Right atrium auricular region (tissue), 2 donors: ENCODE measurements around the gene TMEM178B. TPM values are rescaled to one million over a fixed set of nuclear protein-coding genes. Genes with fewer than 3 reads are reported as not detected.

ENCODE experiments used
- DNase-seq: peaks from one replicate; pipeline ENCODE4 v3.0.0-alpha.2; 2019; ENCODE audit warnings: low spot score
- H3K27ac ChIP-seq, 2 donors: fragments of 200-600 bp; sonication (generic); 1 replicate in 1 of 2; 2 replicates in 1 of 2; pipeline ENCODE4 v1.5.1; 2016 to 2019
- H3K27me3 ChIP-seq, 2 donors: fragments of 200-600 bp; sonication (generic); one replicate each; pipeline versions ENCODE4 v1.5.1 to v1.6.0; 2017 to 2019
- H3K36me3 ChIP-seq: fragments of 200-600 bp; sonication (generic); one replicate; pipeline ENCODE4 v1.5.1; 2016
- H3K4me1 ChIP-seq, 2 donors: fragments of 200-600 bp; sonication (generic); one replicate each; pipeline versions ENCODE4 v1.5.1 to v1.6.0; 2017 to 2019
- H3K4me3 ChIP-seq, 2 donors: fragments of 200-600 bp; sonication (generic); 1 replicate in 1 of 2; 2 replicates in 1 of 2; pipeline ENCODE4 v1.5.1; 2017 to 2019; ENCODE audit warnings: mild to moderate bottlenecking in 1 of 2, moderate library complexity in 1 of 2
- H3K9me3 ChIP-seq, 2 donors: fragments of 200-600 bp; sonication (generic); one replicate each; pipeline ENCODE4 v1.5.1; 2019
- CTCF ChIP-seq, 2 donors: fragments of 200-600 bp; sonication (generic); IDR thresholded peaks; one replicate each; pipeline ENCODE4 v1.5.1; 2019; ENCODE audit warnings: antibody characterized with exemption in 2 of 2
- total RNA-seq, 2 donors: library from RNA; depleted of rRNA; stranded (reverse); fragments of >200 nt; gene quantifications; one replicate each; pipeline ENCODE4 v1.1.0, GENCODE V29; 2016

The TMEM178B gene
- total RNA-seq, 2 donors from 2014 or later, result 15.8 to 48.7 TPM

GRCh38 chr7:141201145-141201885 lies 127.5 kb downstream of the TMEM178B start:
- Histone ChIP-seq H3K27ac (no peak overlapping the region), H3K27me3 (no peaks in the 10 kb centered on the region), H3K4me1 (no peaks in the 10 kb centered on the region), H3K9me3 (no peaks in the 10 kb centered on the region), H3K36me3 (no peaks in the 10 kb centered on the region), H3K4me3 (no peak overlapping the region)
- TF ChIP-seq CTCF (IDR thresholded peaks at IDR 0.05), result no peak
- DNase-seq, result no peak

GRCh38 chr7:141202535-141202934 lies 128.7 kb downstream of the TMEM178B start:
- Histone ChIP-seq H3K4me3 (no peak overlapping the region), H3K27me3 (no peaks in the 10 kb centered on the region), H3K36me3 (no peaks in the 10 kb centered on the region), H3K4me1 (no peaks in the 10 kb centered on the region), H3K27ac (no peak overlapping the region), H3K9me3 (no peaks in the 10 kb centered on the region)
- DNase-seq, result no peak
- no peak for TF ChIP-seq CTCF (IDR thresholded peaks at IDR 0.05)

GRCh38 chr7:141203177-141203576 lies 129.3 kb downstream of the TMEM178B start:
- Histone ChIP-seq H3K4me1 (no peaks in the 10 kb centered on the region), H3K9me3 (no peaks in the 10 kb centered on the region), H3K36me3 (no peaks in the 10 kb centered on the region), H3K4me3 (no peak overlapping the region), H3K27ac (no peak overlapping the region), H3K27me3 (no peaks in the 10 kb centered on the region)
- TF ChIP-seq CTCF (IDR thresholded peaks at IDR 0.05), result no peak
- DNase-seq, result no peak

- no peaks in the 10 kb centered on the region for H3K27me3 ChIP-seq
- H3K27ac ChIP-seq, result no peak overlapping the region
- TF ChIP-seq CTCF (IDR thresholded peaks at IDR 0.05), result no peak
- H3K36me3 ChIP-seq, result no peaks in the 10 kb centered on the region
- H3K9me3 ChIP-seq, result no peaks in the 10 kb centered on the region
- DNase-seq, result no peak
- H3K4me1 ChIP-seq, result no peaks in the 10 kb centered on the region
- H3K4me3 ChIP-seq, result no peak overlapping the region
These were observed 129.7 kb downstream of the TMEM178B start for GRCh38 chr7:141203586-141203985.

- no peaks in the 10 kb centered on the region for H3K27me3 ChIP-seq
These were observed 133.8 kb downstream of the TMEM178B start for GRCh38 chr7:141207661-141208060.

More at GRCh38 chr7:141207661-141208060, 133.8 kb downstream of the TMEM178B start:
- no peaks in the 10 kb centered on the region for H3K36me3 ChIP-seq
- no peak for TF ChIP-seq CTCF (IDR thresholded peaks at IDR 0.05)
- H3K9me3 ChIP-seq, result no peaks in the 10 kb centered on the region
- no peak overlapping the region for H3K4me3 ChIP-seq
- DNase-seq, result no peak
- no peaks in the 10 kb centered on the region for H3K4me1 ChIP-seq
- H3K27ac ChIP-seq, result no peak overlapping the region
